Measurements from ENCODE around the gene CFL1. TPM values are rescaled to one million over a fixed set of nuclear protein-coding genes. Genes with fewer than 3 reads are reported as not detected.

CFL1 gene
- total RNA-seq, 1 experiment from 2014 or later, result 1,911 TPM

- H3K27me3 ChIP-seq (ENCODE audit: control insufficient read depth, insufficient read depth, low read length), result no peaks in the 10 kb centered on the region
- no peaks in the 10 kb centered on the region for H3K36me3 ChIP-seq (ENCODE audit: control insufficient read depth, insufficient read depth, low read length)
- no peaks in the 10 kb centered on the region for H3K9me3 ChIP-seq (ENCODE audit: control insufficient read depth, insufficient read depth, low read depth, low read length)
- H3K27ac ChIP-seq (ENCODE audit: low read length), result no peak overlapping the region
- ATAC-seq (no peak), DNase-seq (ENCODE audit: low read depth, low spot score) (no peak)
- in situ Hi-C loops (cut with HindIII; ENCODE audit: low pct_unique_long_range_greater_than_20kb, low sequenced_read_pairs), result no loop called here
- ChIA-PET CTCF (interaction anchor here (0.7 kb wide), 2 partner anchors 25 to 98 kb away, joined by 3 to 5 read pairs; no protein-coding TSS in a partner anchor), POLR2A (no interaction called here)
- H3K4me3 ChIP-seq (ENCODE audit: low read depth in 2 of 2, low read length in 2 of 2), result no peak overlapping the region
- no peak for TF ChIP-seq REST (IDR thresholded peaks at IDR 0.05; ENCODE audit: insufficient read depth in 1 of 2, low read depth in 2 of 2, low read length in 1 of 2)
- no peak for TF ChIP-seq TCF7L2 (IDR thresholded peaks at IDR 0.05; ENCODE audit: low read depth, low read length)
- no peak for TF ChIP-seq CTCF (IDR thresholded peaks at IDR 0.05)
- no peak for TF ChIP-seq POLR2AphosphoS5 (IDR thresholded peaks at IDR 0.05; ENCODE audit: low read depth, low read length)
- TF ChIP-seq SIN3A (IDR thresholded peaks at IDR 0.05; ENCODE audit: borderline replicate concordance, insufficient read depth, low read depth, low read length), result no peak
- no peaks in the 10 kb centered on the region for H3K4me1 ChIP-seq (ENCODE audit: control insufficient read depth, insufficient read depth, low read length)
- BruUV-seq (replicated peaks), result no TSS peak
- intact Hi-C loops (cut with micrococcal nuclease; ENCODE audit: unreplicated experiment), result no loop called here
These were observed 51.0 kb downstream of the CFL1 start for GRCh38 chr11:65806979-65807378.

Other genes starting within 250 kb of the CFL1 start
- gene MAP3K11, start 244.0 kb downstream of the CFL1 start, total RNA-seq (2021; ENCODE audit: unreplicated experiment), result 124 TPM
- 74.5 TPM for gene PCNX3, start 242.4 kb downstream of the CFL1 start, total RNA-seq (2021; ENCODE audit: unreplicated experiment)
- gene SIPA1, start 220.1 kb downstream of the CFL1 start, total RNA-seq (2021; ENCODE audit: unreplicated experiment), result 86.9 TPM
- 141 TPM for gene RELA, start 195.3 kb downstream of the CFL1 start, total RNA-seq (2021; ENCODE audit: unreplicated experiment)
- 84.2 TPM for gene KAT5, start 145.9 kb downstream of the CFL1 start, total RNA-seq (2021; ENCODE audit: unreplicated experiment)
- 107 TPM for gene RNASEH2C, start 137.4 kb downstream of the CFL1 start, total RNA-seq (2021; ENCODE audit: unreplicated experiment)
- gene AP5B1, start 77.2 kb downstream of the CFL1 start, total RNA-seq (2021; ENCODE audit: unreplicated experiment), result 35.0 TPM
- gene OVOL1, start 71.1 kb downstream of the CFL1 start, total RNA-seq (2021; ENCODE audit: unreplicated experiment), result 0.23 TPM
- not detected for gene SNX32, start 24.2 kb downstream of the CFL1 start, total RNA-seq (2021; ENCODE audit: unreplicated experiment)
- 140 TPM for gene MUS81, start 2.3 kb upstream of the CFL1 start, total RNA-seq (2021; ENCODE audit: unreplicated experiment)
- 23.7 TPM for gene EFEMP2, start 14.6 kb upstream of the CFL1 start, total RNA-seq (2021; ENCODE audit: unreplicated experiment)
- not detected for gene CTSW, start 21.7 kb upstream of the CFL1 start, total RNA-seq (2021; ENCODE audit: unreplicated experiment)
- 105 TPM for gene FIBP, start 30.3 kb upstream of the CFL1 start, total RNA-seq (2021; ENCODE audit: unreplicated experiment)
- 85.4 TPM for gene CCDC85B, start 32.5 kb upstream of the CFL1 start, total RNA-seq (2021; ENCODE audit: unreplicated experiment)
- 186 TPM for gene FOSL1, start 42.2 kb upstream of the CFL1 start, total RNA-seq (2021; ENCODE audit: unreplicated experiment)
- gene C11orf68, start 60.9 kb upstream of the CFL1 start, total RNA-seq (2021; ENCODE audit: unreplicated experiment), result 84.7 TPM
- 581 TPM for gene DRAP1, start 61.2 kb upstream of the CFL1 start, total RNA-seq (2021; ENCODE audit: unreplicated experiment)
- not detected for gene TSGA10IP, start 87.3 kb upstream of the CFL1 start, total RNA-seq (2021; ENCODE audit: unreplicated experiment)
- gene SART1, start 103.6 kb upstream of the CFL1 start, total RNA-seq (2021; ENCODE audit: unreplicated experiment), result 76.4 TPM
- gene EIF1AD, start 144.0 kb upstream of the CFL1 start, total RNA-seq (2021; ENCODE audit: unreplicated experiment), result 64.6 TPM
- 494 TPM for gene BANF1, start 144.3 kb upstream of the CFL1 start, total RNA-seq (2021; ENCODE audit: unreplicated experiment)
- gene CST6, start 153.8 kb upstream of the CFL1 start, total RNA-seq (2021; ENCODE audit: unreplicated experiment), result 0.23 TPM
- gene CATSPER1, start 168.3 kb upstream of the CFL1 start, total RNA-seq (2021; ENCODE audit: unreplicated experiment), result 0.15 TPM
- gene GAL3ST3, start 191.0 kb upstream of the CFL1 start, total RNA-seq (2021; ENCODE audit: unreplicated experiment), result not detected
- 271 TPM for gene SF3B2, start 194.2 kb upstream of the CFL1 start, total RNA-seq (2021; ENCODE audit: unreplicated experiment)
- 91.8 TPM for gene PACS1, start 212.1 kb upstream of the CFL1 start, total RNA-seq (2021; ENCODE audit: unreplicated experiment)

Measured in Panc1 (cell line).